MCF 10A (cell line): ENCODE data around the gene OR13J1. TPM values are rescaled to one million over a fixed set of nuclear protein-coding genes. Genes with fewer than 3 reads are reported as not detected.

Source experiments
- BruUV-seq: library from RNA; stranded (reverse); fragments of 400-500 nt; replicated peaks from 2 replicates; lab custom pipeline; 2021; lab: Mats Ljungman, UMichigan
- CTCF ChIA-PET: fragments of 300-600 bp; sonication (Branson Sonifier 250); formaldehyde crosslinking; extraction: SDS; loops from one replicate; lab custom pipeline; 2021; ENCODE audit warnings: antibody characterized with exemption, inconsistent platforms; lab: Yijun Ruan, JAX
- POLR2A ChIA-PET: fragments of 300-600, 350-650 bp; sonication (Branson Sonifier 250); formaldehyde crosslinking; extraction: SDS; loops from one replicate; lab custom pipeline; 2020; ENCODE audit warnings: antibody characterized with exemption, inconsistent platforms; lab: Yijun Ruan, JAX
- DNase-seq: peaks from one replicate; pipeline ENCODE4 v3.0.0-alpha.2; 2018; ENCODE audit not compliant: unreplicated experiment
- H3K27ac Mint-ChIP-seq: one replicate; pipeline ENCODE4 v1.8.0; 2022; ENCODE audit warnings: mild to moderate bottlenecking, low read depth, mixed read lengths; ENCODE audit not compliant: unreplicated experiment
- H3K27me3 Mint-ChIP-seq: one replicate; pipeline ENCODE4 v1.8.0; 2022; ENCODE audit warnings: mixed read lengths; ENCODE audit not compliant: insufficient read depth, unreplicated experiment
- H3K36me3 Mint-ChIP-seq: one replicate; pipeline ENCODE4 v1.8.0; 2022; ENCODE audit warnings: mild to moderate bottlenecking, moderate library complexity, mixed read lengths; ENCODE audit not compliant: insufficient read depth, unreplicated experiment
- H3K4me1 Mint-ChIP-seq: one replicate; pipeline ENCODE4 v1.8.0; 2022; ENCODE audit warnings: mixed read lengths; ENCODE audit not compliant: insufficient read depth, unreplicated experiment
- H3K4me3 Mint-ChIP-seq: one replicate; pipeline ENCODE4 v1.8.0; 2022; ENCODE audit warnings: mild to moderate bottlenecking, moderate library complexity, mixed read lengths; ENCODE audit not compliant: unreplicated experiment
- H3K9me3 Mint-ChIP-seq: one replicate; pipeline ENCODE4 v1.8.0; 2022; ENCODE audit warnings: mixed read lengths; ENCODE audit not compliant: unreplicated experiment
- CTCF ChIP-seq: fragments of 200-600 bp; IDR thresholded peaks from one replicate; pipeline ENCODE4 v1.8.0; 2022; ENCODE audit warnings: antibody characterized with exemption, mild to moderate bottlenecking; ENCODE audit not compliant: unreplicated experiment
- intact Hi-C: fragments of 100-400 bp; cut with micrococcal nuclease; formaldehyde crosslinking; loops from 2 replicates; pipeline ENCODE4 v1.14.1; 2022
- total RNA-seq: library from RNA; stranded (reverse); gene quantifications from 2 replicates; pipeline ENCODE4 v1.2.3, GENCODE V29; 2022

OR13J1 gene
- total RNA-seq, 1 experiment from 2014 or later, result not detected

DNA sequence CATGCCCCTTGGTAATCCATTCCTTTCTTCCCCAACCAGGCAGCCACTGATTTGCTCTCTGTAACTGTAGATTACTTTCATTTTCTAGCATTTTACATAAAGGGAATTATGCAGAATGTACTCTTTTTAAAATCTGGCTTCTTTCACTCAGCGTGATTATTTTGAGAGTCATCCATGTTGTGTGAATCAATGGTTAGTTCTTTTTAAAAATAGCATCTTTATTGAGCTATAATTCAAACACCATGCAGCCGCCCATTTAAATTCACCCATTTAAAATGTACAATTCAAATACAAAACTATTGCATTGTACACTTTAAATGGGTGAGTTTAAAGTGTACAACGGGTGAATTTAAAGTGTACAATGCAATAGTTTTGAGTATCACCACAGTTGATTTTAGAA is 2.3 kb upstream of the OR13J1 start:
- H3K4me3 Mint-ChIP-seq, result no peak overlapping the region
- H3K36me3 Mint-ChIP-seq, result no peaks in the 10 kb centered on the region
- peaks cover 20% of the 10 kb centered on the region for H3K27me3 Mint-ChIP-seq
- H3K9me3 Mint-ChIP-seq, result peaks cover 19% of the 10 kb centered on the region
- ChIA-PET CTCF (interaction anchor here (0.6 to 1.4 kb wide), 2 partner anchors 52 to 82 kb away, joined by 3 to 4 read pairs; no protein-coding TSS in a partner anchor), POLR2A (interaction anchor here (0.7 to 1.4 kb wide), 2 partner anchors 11 to 124 kb away, joined by 3 read pairs; no protein-coding TSS in a partner anchor)
- H3K27ac Mint-ChIP-seq, result no peak overlapping the region
- H3K4me1 Mint-ChIP-seq, result peaks cover 10% of the 10 kb centered on the region
- DNase-seq, result no peak
- no TSS peak for BruUV-seq
- intact Hi-C loops, result no loop called here
- TF ChIP-seq CTCF, result no peak

DNA sequence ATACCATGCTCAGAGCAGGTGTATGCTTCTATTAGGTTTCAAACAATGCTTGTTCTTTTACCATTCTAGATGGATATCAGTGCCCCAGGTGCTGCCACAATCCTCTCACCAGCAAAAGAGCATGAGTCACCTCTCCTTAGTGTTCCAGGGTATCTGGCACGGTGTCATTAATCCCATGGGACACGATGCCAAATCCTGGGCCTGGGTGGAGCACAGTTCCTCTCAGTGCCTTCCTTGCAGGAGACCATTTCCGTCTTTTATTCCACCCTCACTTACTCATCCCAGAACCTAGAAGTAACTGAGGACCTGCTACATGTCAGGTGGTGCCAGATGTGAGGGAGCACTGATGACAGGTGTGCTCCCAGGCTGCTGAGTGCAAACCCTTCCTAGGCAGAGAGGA is 1.3 kb upstream of the OR13J1 start:
- no peaks in the 10 kb centered on the region for H3K36me3 Mint-ChIP-seq
- CTCF ChIA-PET, result interaction anchor here (0.6 to 1.2 kb wide), 2 partner anchors 10 to 53 kb away, joined by 3 read pairs; no protein-coding TSS in a partner anchor
- peaks cover 10% of the 10 kb centered on the region for H3K4me1 Mint-ChIP-seq
- TF ChIP-seq CTCF, result no peak
- H3K4me3 Mint-ChIP-seq, result no peak overlapping the region
- peak overlapping the region; percentile 39 for H3K27ac Mint-ChIP-seq
- H3K9me3 Mint-ChIP-seq, result peaks cover 11% of the 10 kb centered on the region
- H3K27me3 Mint-ChIP-seq, result peaks cover 11% of the 10 kb centered on the region
- intact Hi-C loops, result no loop called here
- BruUV-seq, result no TSS peak
- DNase-seq, result peak; percentile 90
- POLR2A ChIA-PET, result interaction anchor here (1.0 to 1.4 kb wide), 2 partner anchors 10 to 81 kb away, joined by 3 read pairs; no protein-coding TSS in a partner anchor

GRCh38 chr9:35869621-35870216 is 482 bp downstream of the OR13J1 start:
- Mint-ChIP-seq H3K27me3 (no peaks in the 10 kb centered on the region), H3K4me1 (peaks cover 10% of the 10 kb centered on the region), H3K9me3 (no peaks in the 10 kb centered on the region), H3K4me3 (no peak overlapping the region), H3K36me3 (no peaks in the 10 kb centered on the region), H3K27ac (no peak overlapping the region)
- intact Hi-C loops, result no loop called here
- peak; percentile 18 for DNase-seq
- TF ChIP-seq CTCF, result no peak
- POLR2A ChIA-PET, result no interaction called here
- no TSS peak for BruUV-seq
- CTCF ChIA-PET, result interaction anchor here (0.6 kb wide), 1 partner anchor 11 kb away, joined by 6 read pairs; no protein-coding TSS in a partner anchor

DNA sequence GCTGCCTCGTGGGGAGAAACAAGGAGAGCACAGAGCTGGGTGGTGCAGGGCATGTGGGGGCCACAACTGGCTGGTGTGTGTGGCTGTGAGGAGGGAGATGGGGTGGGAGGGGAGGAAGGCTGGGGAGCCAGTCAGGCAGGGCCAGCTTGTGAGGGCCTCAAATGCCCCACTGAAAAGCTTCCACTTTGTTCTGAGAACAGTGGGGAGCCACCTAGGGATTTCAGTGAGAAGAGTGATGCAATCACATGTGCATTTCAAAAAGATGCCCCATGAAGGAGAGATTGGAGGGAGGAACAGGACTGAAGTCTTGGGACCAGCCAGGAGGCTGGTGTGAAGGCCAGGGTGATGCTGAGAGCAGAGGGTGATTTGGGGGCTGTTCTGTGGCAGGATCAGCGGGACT is 1.3 kb downstream of the OR13J1 start:
- Mint-ChIP-seq H3K27me3 (no peaks in the 10 kb centered on the region), H3K9me3 (no peaks in the 10 kb centered on the region), H3K36me3 (no peaks in the 10 kb centered on the region), H3K4me3 (no peak overlapping the region), H3K4me1 (peaks cover 10% of the 10 kb centered on the region), H3K27ac (no peak overlapping the region)
- POLR2A ChIA-PET, result no interaction called here
- intact Hi-C loops, result no loop called here
- CTCF ChIA-PET, result interaction anchor here (0.6 to 0.7 kb wide), 2 partner anchors 141 to 258 kb away, joined by 3 read pairs; no protein-coding TSS in a partner anchor
- no peak for TF ChIP-seq CTCF
- BruUV-seq, result no TSS peak
- DNase-seq, result no peak
